HG03159 (cell line): Measurements from ENCODE around the gene MED16.

Experiments
- ATAC-seq: cut with Tn5 transposase; IDR thresholded peaks from one replicate; pipeline ENCODE4 v1.9.1; 2021; ENCODE audit warnings: mild to moderate bottlenecking, moderate library complexity; ENCODE audit not compliant: unreplicated experiment

The MED16 gene, protein sequence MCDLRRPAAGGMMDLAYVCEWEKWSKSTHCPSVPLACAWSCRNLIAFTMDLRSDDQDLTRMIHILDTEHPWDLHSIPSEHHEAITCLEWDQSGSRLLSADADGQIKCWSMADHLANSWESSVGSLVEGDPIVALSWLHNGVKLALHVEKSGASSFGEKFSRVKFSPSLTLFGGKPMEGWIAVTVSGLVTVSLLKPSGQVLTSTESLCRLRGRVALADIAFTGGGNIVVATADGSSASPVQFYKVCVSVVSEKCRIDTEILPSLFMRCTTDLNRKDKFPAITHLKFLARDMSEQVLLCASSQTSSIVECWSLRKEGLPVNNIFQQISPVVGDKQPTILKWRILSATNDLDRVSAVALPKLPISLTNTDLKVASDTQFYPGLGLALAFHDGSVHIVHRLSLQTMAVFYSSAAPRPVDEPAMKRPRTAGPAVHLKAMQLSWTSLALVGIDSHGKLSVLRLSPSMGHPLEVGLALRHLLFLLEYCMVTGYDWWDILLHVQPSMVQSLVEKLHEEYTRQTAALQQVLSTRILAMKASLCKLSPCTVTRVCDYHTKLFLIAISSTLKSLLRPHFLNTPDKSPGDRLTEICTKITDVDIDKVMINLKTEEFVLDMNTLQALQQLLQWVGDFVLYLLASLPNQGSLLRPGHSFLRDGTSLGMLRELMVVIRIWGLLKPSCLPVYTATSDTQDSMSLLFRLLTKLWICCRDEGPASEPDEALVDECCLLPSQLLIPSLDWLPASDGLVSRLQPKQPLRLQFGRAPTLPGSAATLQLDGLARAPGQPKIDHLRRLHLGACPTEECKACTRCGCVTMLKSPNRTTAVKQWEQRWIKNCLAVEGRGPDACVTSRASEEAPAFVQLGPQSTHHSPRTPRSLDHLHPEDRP

DNA sequence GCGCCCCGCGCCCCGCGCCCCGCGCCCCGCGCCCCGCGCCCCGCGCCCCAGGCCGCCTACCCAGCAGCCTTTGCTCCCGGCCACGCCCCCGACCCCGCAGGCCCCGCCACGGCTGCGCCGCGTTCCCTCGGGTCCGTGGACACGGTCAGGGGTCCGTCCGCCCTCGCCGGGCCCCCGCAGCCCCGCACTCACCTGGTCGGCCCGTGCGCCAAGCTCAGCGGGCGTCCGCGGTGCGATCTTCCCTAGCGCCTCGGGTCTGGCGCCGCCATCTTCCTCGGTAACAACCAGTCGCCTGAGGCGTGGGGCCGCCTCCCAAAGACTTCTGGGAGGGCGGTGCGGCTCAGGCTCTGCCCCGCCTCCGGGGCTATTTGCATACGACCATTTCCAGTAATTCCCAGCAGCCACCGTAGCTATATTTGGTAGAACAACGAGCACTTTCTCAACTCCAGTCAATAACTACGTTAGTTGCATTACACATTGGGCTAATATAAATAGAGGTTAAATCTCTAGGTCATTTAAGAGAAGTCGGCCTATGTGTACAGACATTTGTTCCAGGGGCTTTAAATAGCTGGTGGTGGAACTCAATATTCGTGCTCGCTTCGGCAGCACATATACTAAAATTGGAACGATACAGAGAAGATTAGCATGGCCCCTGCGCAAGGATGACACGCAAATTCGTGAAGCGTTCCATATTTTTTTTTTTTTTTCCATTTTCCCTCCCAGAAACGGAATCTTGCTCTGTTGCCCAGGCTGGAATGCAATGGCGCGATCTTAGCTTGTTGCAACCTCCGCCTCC, at the start of gene MED16, which contains the start of gene RNU6-9:
Gene MED16, minus strand, starts transcription at position 294 of the 796 bp plus-strand sequence. CDS start 2,056 bp downstream, outside the sequence.
Gene RNU6-9, plus strand, starts transcription at position 591 of the 796 bp plus-strand sequence.
- peak; percentile 79 for ATAC-seq

DNA sequence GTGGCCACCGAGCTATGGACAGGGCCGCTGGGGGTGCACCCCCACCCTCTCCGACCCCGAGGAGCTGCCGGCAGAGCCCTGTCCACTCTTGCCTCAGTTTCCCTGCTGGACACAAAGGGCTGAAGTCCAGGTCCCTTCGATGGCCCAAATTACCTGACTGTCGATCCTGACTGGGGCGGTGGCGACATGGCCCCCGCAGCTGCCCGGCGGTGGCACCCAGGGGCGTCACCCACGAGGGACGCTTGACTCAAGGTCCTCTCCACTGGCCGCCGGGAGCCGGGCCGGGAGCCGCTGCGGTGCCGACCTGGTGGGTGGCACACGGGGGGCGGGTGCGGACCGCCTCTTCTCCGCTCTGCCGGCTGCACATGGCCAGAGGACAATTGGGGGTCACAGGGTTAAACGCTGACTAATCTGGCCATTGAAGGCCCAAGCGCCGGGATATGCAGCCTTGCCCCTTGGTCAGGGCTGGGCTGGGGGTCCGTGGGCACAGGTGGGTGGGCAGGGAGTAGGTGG, 49.2 kb upstream of the MED16 start:
- no peak for ATAC-seq

GRCh38 chr19:941292-942132, 48.5 kb upstream of the MED16 start:
- ATAC-seq: no peak

DNA sequence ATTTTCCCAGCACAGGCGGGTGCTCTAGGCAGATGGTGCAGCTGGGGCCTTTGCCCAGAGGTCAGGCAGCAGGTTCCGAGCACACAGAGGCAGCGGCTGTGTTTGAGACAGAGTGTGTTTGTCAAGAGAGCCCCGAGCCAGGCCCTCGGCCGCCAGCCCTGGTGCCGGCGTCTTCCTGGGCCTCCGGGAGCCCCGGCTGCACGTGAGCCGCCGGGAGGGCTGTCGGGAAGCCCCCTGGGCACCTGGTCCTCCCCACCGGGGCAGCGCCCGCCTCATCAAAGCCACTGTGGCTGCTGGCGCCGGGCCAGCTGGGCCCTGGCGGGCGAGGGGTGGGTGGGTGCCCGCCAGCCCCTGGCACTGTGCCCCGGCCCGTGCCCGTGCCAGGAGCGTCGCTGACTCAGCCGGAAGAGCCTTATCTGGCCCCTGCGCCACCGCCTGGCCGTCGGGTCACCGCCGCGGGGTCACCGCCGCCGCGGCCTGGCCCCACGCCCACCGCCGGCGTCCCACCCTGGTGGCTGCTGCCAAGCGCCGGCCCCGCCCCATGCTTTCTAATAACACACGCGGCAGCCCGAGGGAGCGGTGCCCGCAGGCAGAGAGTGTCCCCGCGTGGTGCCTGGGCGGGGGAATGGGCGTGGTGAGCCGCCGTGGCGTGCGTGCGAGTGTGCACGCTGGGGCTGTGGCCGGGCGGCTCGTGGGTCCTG, 47.8 kb upstream of the MED16 start:
- no peak for ATAC-seq

- no peak for ATAC-seq
These were observed 46.9 kb upstream of the MED16 start for GRCh38 chr19:939922-940321.

- ATAC-seq: no peak
These were observed 46.5 kb upstream of the MED16 start for GRCh38 chr19:939439-939838.

DNA sequence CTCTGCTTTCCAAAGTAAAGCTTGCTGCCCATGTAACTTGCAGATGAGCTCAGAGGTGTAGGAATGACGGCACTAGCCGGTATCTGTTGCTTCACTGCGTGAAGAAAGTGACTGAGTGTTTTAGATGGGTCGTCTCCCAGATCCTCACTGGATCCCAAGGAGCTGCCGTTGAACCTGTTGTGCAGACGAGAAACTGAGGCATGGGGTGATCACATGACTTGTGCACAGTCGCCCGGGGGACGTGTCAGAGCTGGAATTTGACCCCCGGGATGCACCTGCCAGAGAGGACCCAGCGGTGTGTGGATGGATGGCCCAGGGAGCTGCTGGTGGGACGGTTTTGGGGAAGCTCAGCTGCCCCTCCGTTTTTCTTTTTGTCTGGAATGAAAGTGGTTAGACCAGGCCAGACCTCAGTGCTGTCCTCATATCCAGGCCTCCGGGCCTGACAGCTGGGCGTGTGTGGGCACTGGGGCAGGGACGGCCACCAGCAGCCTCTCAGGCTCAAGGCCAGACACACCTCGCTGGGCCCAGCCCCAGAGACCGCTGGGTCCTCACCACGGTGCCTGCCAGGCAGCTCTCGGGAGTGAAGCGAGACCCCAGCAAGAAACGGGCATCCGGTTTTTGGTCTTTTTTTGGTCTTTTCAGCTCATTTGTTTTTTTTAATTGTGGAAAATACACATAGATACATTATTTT, 45.4 kb upstream of the MED16 start:
- ATAC-seq: no peak

- no peak for ATAC-seq
These were observed 44.3 kb upstream of the MED16 start for GRCh38 chr19:937259-937694.

- ATAC-seq: no peak
These were observed 43.2 kb upstream of the MED16 start for GRCh38 chr19:936175-936546.

GRCh38 chr19:934865-935479, 42.0 kb upstream of the MED16 start:
- ATAC-seq: no peak

GRCh38 chr19:934197-934840, 41.3 kb upstream of the MED16 start:
- ATAC-seq: no peak

DNA sequence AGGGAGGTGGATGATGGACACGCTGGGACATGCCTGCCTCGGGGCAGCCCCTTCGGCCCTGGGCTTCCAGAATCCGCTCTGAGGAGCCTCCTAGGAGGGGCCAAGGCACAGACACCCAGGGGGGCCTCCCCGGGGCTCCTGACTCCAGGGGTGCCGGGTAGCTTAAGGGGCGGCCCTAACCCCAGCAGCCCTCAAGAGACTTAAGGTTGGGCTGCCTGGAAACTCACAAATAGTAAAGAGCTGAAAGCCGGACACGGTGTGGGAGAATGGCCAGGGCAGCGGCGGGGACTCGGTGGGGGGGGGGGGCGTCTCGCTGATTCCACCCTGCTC, 40.5 kb upstream of the MED16 start:
- ATAC-seq: no peak

DNA sequence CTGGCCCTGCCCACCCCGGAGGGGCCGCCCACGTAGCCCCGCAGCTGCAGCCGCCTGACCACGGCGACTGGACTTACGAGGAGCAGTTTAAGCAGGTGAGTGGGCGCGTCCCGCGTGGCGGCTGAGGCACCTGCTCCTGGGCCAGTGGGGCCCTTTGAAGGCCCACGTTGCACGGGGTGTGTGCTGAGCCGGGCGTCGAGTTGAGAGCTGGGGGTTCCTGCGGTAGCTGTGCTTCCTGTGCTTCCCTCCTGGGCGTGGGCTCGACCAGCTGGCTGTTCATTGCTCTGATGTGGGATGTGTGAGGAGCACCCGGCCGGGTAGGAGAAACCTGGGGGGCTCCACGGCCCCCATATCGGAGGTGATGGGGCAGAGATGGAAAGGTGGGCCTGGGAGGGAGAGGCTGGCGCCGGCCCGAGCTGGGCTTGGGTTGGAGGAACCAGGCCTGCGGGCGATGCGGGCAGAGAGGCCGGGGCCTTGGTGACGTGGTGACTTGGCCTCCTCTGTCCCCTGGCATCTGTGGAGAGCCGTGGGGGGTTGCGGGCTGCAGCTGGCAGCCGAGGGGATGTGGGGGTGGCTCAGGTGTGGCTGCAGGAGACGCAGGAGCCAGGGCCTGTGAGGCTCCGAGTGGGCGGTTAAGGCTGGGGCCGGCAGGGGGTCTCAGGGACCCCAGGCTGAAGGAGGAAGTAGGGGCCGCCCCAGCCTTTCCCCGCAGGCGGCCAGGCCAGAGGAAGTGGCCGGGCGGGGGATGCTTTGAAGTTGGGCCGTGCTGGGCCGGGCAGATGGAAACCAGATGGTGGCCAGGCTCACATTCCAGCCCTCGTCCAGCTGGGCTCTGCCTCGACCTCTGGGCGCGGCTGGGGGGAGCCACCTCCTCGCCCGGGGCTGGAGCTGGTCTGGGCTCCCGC, 39.9 kb upstream of the MED16 start:
- ATAC-seq: no peak

GRCh38 chr19:931860-932647, 39.1 kb upstream of the MED16 start:
- ATAC-seq: no peak

- no peak for ATAC-seq
These were observed 36.9 kb upstream of the MED16 start for GRCh38 chr19:929891-930258.

GRCh38 chr19:929203-929890, 36.4 kb upstream of the MED16 start:
- no peak for ATAC-seq
